BLaER1 treated with 17β-estradiol and CSF1 and Interleukin-3, amounts not matched to agents 10 nM and 100 nM (cell line): Measurements from ENCODE around the gene DAB1.
A peak's percentile ranks its signal among the peaks of the same experiment; 100 is the strongest.

Experiments used
- H3K27ac ChIP-seq, 11 experiments: shearing (Covaris generic); formaldehyde crosslinking; 2 replicates each; pipeline ENCODE4 v1.8.1; 2022
- H3K27me3 ChIP-seq, 11 experiments: shearing (Covaris generic); formaldehyde crosslinking; 2 replicates each; pipeline ENCODE4 v1.8.1; 2022
- H3K36me3 ChIP-seq, 11 experiments: shearing (Covaris generic); formaldehyde crosslinking; 2 replicates each; pipeline ENCODE4 v1.8.1; 2022
- H3K4me1 ChIP-seq, 10 experiments: shearing (Covaris generic); formaldehyde crosslinking; 2 replicates each; pipeline ENCODE4 v1.8.1; 2022
- H3K4me2 ChIP-seq, 11 experiments: shearing (Covaris generic); formaldehyde crosslinking; 2 replicates each; pipeline ENCODE4 v1.8.1; 2022
- H3K4me3 ChIP-seq, 10 experiments: shearing (Covaris generic); formaldehyde crosslinking; 2 replicates each; pipeline ENCODE4 v1.8.1; 2022
- H3K9ac ChIP-seq, 11 experiments: shearing (Covaris generic); formaldehyde crosslinking; 2 replicates each; pipeline ENCODE4 v1.8.1; 2022
- H3K9me3 ChIP-seq, 11 experiments: shearing (Covaris generic); formaldehyde crosslinking; replicated peaks in 1 of 11; 2 replicates each; pipeline ENCODE4 v1.8.1; 2022
- H4K20me1 ChIP-seq, 11 experiments: shearing (Covaris generic); formaldehyde crosslinking; 2 replicates each; pipeline ENCODE4 v1.8.1; 2022
- Cebpa-rat ChIP-seq, 11 experiments: shearing (Covaris generic); IDR thresholded peaks; 2 replicates each; pipeline ENCODE4 v1.8.1; 2022

DAB1 gene

GRCh38 chr1:57336793-57337192 is 87.1 kb downstream of the DAB1 start:
- Histone ChIP-seq H3K36me3 (no peaks in the 10 kb centered on the region; a peak in 1 of 22 replicates), H3K4me3 (no peak overlapping the region), H3K4me1 (no peaks in the 10 kb centered on the region), H3K27me3 (no peaks in the 10 kb centered on the region), H3K27ac (no peak overlapping the region), H3K9ac (no peak overlapping the region), H3K4me2 (no peak overlapping the region), H4K20me1 (no peaks in the 10 kb centered on the region), H3K9me3 (peaks cover 1 to 5% (median 3%) of the 10 kb centered on the region in 11 experiments; a peak in 15 of 22 replicates)
- TF ChIP-seq Cebpa-rat (IDR thresholded peaks at IDR 0.05): no peak

GRCh38 chr1:57331620-57332019 is 92.2 kb downstream of the DAB1 start:
- no peak overlapping the region for H3K4me3 ChIP-seq
- H3K36me3 ChIP-seq: no peaks in the 10 kb centered on the region; a peak in 1 of 22 replicates
- H3K4me2 ChIP-seq: no peak overlapping the region
- H4K20me1 ChIP-seq: no peaks in the 10 kb centered on the region
- TF ChIP-seq Cebpa-rat (IDR thresholded peaks at IDR 0.05): no peak
- no peak overlapping the region for H3K9ac ChIP-seq
- no peaks in the 10 kb centered on the region for H3K27me3 ChIP-seq
- no peaks in the 10 kb centered on the region for H3K4me1 ChIP-seq
- H3K9me3 ChIP-seq: peaks cover 5 to 14% (median 8%) of the 10 kb centered on the region in 11 experiments; a peak in 15 of 22 replicates
- H3K27ac ChIP-seq: no peak overlapping the region

- H3K27me3 ChIP-seq: no peaks in the 10 kb centered on the region
- H3K9ac ChIP-seq: no peak overlapping the region
- H4K20me1 ChIP-seq: no peaks in the 10 kb centered on the region
- no peak overlapping the region for H3K4me2 ChIP-seq
- TF ChIP-seq Cebpa-rat (IDR thresholded peaks at IDR 0.05): no peak
- no peaks in the 10 kb centered on the region; a peak in 1 of 22 replicates for H3K36me3 ChIP-seq
- no peaks in the 10 kb centered on the region for H3K4me1 ChIP-seq
- no peak overlapping the region for H3K4me3 ChIP-seq
- H3K27ac ChIP-seq: no peak overlapping the region
- H3K9me3 ChIP-seq: peaks cover 5 to 14% (median 8%) of the 10 kb centered on the region in 11 experiments; a peak in 15 of 22 replicates
Measured at GRCh38 chr1:57329937-57330336, 93.9 kb downstream of the DAB1 start.

- Histone ChIP-seq H3K36me3 (no peaks in the 10 kb centered on the region; a peak in 1 of 22 replicates), H3K9ac (no peak overlapping the region), H3K27ac (no peak overlapping the region), H4K20me1 (no peaks in the 10 kb centered on the region), H3K27me3 (no peaks in the 10 kb centered on the region), H3K4me2 (no peak overlapping the region), H3K4me1 (no peaks in the 10 kb centered on the region), H3K9me3 (peaks cover 5 to 14% (median 8%) of the 10 kb centered on the region in 11 experiments; a peak in 15 of 22 replicates), H3K4me3 (no peak overlapping the region)
- TF ChIP-seq Cebpa-rat (IDR thresholded peaks at IDR 0.05): no peak
Measured at GRCh38 chr1:57329001-57329527, 94.8 kb downstream of the DAB1 start.

GRCh38 chr1:57327946-57328345 is 95.9 kb downstream of the DAB1 start:
- no peaks in the 10 kb centered on the region; a peak in 1 of 22 replicates for H3K36me3 ChIP-seq
- no peaks in the 10 kb centered on the region for H3K27me3 ChIP-seq
- H4K20me1 ChIP-seq: no peaks in the 10 kb centered on the region
- H3K9me3 ChIP-seq: peaks cover 5 to 14% (median 8%) of the 10 kb centered on the region in 11 experiments; a peak in 15 of 22 replicates
- TF ChIP-seq Cebpa-rat (IDR thresholded peaks at IDR 0.05): no peak
- no peak overlapping the region for H3K4me3 ChIP-seq
- no peaks in the 10 kb centered on the region for H3K4me1 ChIP-seq
- H3K4me2 ChIP-seq: no peak overlapping the region
- H3K27ac ChIP-seq: no peak overlapping the region
- no peak overlapping the region for H3K9ac ChIP-seq

- Histone ChIP-seq H4K20me1 (no peaks in the 10 kb centered on the region), H3K27ac (no peak overlapping the region), H3K9ac (no peak overlapping the region)
Measured at GRCh38 chr1:57327336-57327735, 96.5 kb downstream of the DAB1 start.

GRCh38 chr1:57325536-57325935 is 98.3 kb downstream of the DAB1 start:
- H3K36me3 ChIP-seq: no peaks in the 10 kb centered on the region
- H3K9ac ChIP-seq: no peak overlapping the region
- no peaks in the 10 kb centered on the region for H3K27me3 ChIP-seq
- no peak overlapping the region for H3K4me3 ChIP-seq
- H3K27ac ChIP-seq: no peak overlapping the region
- H3K4me1 ChIP-seq: peaks cover 0 to 8% (median 0%) of the 10 kb centered on the region in 10 experiments; a peak in 6 of 20 replicates
- no peak for TF ChIP-seq Cebpa-rat (IDR thresholded peaks at IDR 0.05)
- H3K9me3 ChIP-seq: peaks cover 0 to 2% (median 0%) of the 10 kb centered on the region in 11 experiments; a peak in 2 of 22 replicates
- H3K4me2 ChIP-seq: no peak overlapping the region
- H4K20me1 ChIP-seq: no peaks in the 10 kb centered on the region

More at GRCh38 chr1:57327336-57327735, 96.5 kb downstream of the DAB1 start:
- no peak overlapping the region for H3K4me2 ChIP-seq
- H3K4me3 ChIP-seq: no peak overlapping the region
- H3K4me1 ChIP-seq: no peaks in the 10 kb centered on the region; a peak in 1 of 20 replicates
- no peaks in the 10 kb centered on the region for H3K27me3 ChIP-seq
- H3K9me3 ChIP-seq: peaks cover 5 to 14% (median 8%) of the 10 kb centered on the region in 11 experiments; a peak in 15 of 22 replicates
- TF ChIP-seq Cebpa-rat (IDR thresholded peaks at IDR 0.05): no peak
- H3K36me3 ChIP-seq: no peaks in the 10 kb centered on the region; a peak in 1 of 22 replicates

- peaks cover 0 to 12% (median 3%) of the 10 kb centered on the region in 10 experiments; a peak in 13 of 20 replicates for H3K4me1 ChIP-seq
- no peak for TF ChIP-seq Cebpa-rat (IDR thresholded peaks at IDR 0.05)
- H3K36me3 ChIP-seq: no peaks in the 10 kb centered on the region
- H3K27ac ChIP-seq: no peak overlapping the region
- H3K27me3 ChIP-seq: no peaks in the 10 kb centered on the region
- H4K20me1 ChIP-seq: no peaks in the 10 kb centered on the region
- no peak overlapping the region for H3K4me2 ChIP-seq
- no peak overlapping the region for H3K4me3 ChIP-seq
- no peaks in the 10 kb centered on the region; a peak in 1 of 22 replicates for H3K9me3 ChIP-seq
- H3K9ac ChIP-seq: no peak overlapping the region
Measured at GRCh38 chr1:57325117-57325516, 98.7 kb downstream of the DAB1 start.

- no peak overlapping the region for H3K9ac ChIP-seq
Measured at GRCh38 chr1:57324388-57324787, 99.5 kb downstream of the DAB1 start.

GRCh38 chr1:57321776-57322175 is 102.1 kb downstream of the DAB1 start:
- Histone ChIP-seq H3K9ac (no peak overlapping the region), H3K27me3 (no peaks in the 10 kb centered on the region), H3K4me1 (peaks cover 14 to 38% (median 28%) of the 10 kb centered on the region in 10 experiments), H3K36me3 (no peaks in the 10 kb centered on the region), H4K20me1 (no peaks in the 10 kb centered on the region), H3K27ac (no peak overlapping the region), H3K4me2 (peak overlapping the region in 2 of 11 experiments; percentile 14 to 16; a peak in 3 of 22 replicates), H3K4me3 (no peak overlapping the region), H3K9me3 (peaks cover 0 to 4% (median 0%) of the 10 kb centered on the region in 11 experiments; a peak in 2 of 22 replicates)
- TF ChIP-seq Cebpa-rat (IDR thresholded peaks at IDR 0.05): no peak

More at GRCh38 chr1:57324388-57324787, 99.5 kb downstream of the DAB1 start:
- Histone ChIP-seq H3K4me3 (no peak overlapping the region), H3K27ac (no peak overlapping the region), H4K20me1 (no peaks in the 10 kb centered on the region), H3K4me2 (no peak overlapping the region), H3K9me3 (no peaks in the 10 kb centered on the region; a peak in 1 of 22 replicates), H3K27me3 (no peaks in the 10 kb centered on the region), H3K4me1 (peaks cover 6 to 20% (median 10%) of the 10 kb centered on the region in 10 experiments; a peak in 19 of 20 replicates), H3K36me3 (no peaks in the 10 kb centered on the region)
- TF ChIP-seq Cebpa-rat (IDR thresholded peaks at IDR 0.05): no peak
